ENCODE data around the gene LARP1. TPM values are rescaled to one million over a fixed set of nuclear protein-coding genes. Genes with fewer than 3 reads are reported as not detected.

Gene LARP1
- total RNA-seq, 6 experiments from 2014 or later = 58.2 to 85.7 (median 73.0) TPM

DNA sequence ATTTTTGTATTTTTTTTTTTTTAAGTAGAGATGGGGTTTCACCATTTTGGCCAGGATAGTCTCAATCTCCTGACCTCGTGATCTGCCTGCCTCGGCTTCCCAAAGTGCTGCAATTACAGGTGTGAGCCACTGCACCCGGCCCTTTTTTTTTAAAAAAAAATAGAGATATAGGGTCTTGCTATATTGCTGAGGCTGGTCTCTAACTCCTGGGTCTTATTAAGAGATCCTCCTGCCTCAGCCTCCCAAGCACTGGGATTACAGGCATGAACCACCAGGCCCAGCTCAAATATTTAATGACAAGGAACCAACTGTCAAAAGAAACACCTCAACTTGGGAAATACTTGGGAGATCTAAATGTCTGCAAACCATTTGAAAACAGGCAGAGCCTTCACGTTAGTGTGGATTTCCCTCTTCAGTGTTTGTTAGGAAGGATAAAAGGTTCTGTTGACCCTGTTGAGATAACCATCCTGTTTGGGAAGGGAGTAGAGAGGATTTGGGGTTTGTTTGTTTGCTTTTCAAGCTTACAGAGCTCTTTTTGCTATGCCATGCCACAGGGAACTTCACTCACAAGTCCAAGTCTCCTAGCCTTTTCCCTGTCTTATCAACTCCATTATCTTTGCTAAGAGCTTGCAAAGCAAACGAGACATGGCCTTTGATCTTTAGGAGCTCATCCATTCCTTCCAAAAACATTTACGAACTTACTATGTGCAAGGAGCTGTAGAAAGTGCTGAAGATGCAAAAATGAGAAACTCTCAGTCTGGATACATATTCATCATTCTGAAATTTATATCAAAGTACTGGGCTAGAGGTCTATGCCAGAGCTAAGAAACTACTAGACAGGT lies 87.7 kb downstream of the LARP1 start:
- no peak overlapping the region for H3K4me3 ChIP-seq
- 58% methylated on average over 6 of the region's 6 CpGs for WGBS (ENCODE audit: insufficient coverage, low coverage, low lambda C conversion rate, missing lambda C conversion rate)
- intact Hi-C loops (cut with DNase I) = no loop called here
- TF ChIP-seq, protein P1, sequence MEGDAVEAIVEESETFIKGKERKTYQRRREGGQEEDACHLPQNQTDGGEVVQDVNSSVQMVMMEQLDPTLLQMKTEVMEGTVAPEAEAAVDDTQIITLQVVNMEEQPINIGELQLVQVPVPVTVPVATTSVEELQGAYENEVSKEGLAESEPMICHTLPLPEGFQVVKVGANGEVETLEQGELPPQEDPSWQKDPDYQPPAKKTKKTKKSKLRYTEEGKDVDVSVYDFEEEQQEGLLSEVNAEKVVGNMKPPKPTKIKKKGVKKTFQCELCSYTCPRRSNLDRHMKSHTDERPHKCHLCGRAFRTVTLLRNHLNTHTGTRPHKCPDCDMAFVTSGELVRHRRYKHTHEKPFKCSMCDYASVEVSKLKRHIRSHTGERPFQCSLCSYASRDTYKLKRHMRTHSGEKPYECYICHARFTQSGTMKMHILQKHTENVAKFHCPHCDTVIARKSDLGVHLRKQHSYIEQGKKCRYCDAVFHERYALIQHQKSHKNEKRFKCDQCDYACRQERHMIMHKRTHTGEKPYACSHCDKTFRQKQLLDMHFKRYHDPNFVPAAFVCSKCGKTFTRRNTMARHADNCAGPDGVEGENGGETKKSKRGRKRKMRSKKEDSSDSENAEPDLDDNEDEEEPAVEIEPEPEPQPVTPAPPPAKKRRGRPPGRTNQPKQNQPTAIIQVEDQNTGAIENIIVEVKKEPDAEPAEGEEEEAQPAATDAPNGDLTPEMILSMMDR (IDR thresholded peaks at IDR 0.05) = no peak
- no peak for TF ChIP-seq POLR2A (IDR thresholded peaks at IDR 0.05)
- H3K9me3 ChIP-seq = no peaks in the 10 kb centered on the region
- peaks cover 0 to 21% (median 7%) of the 10 kb centered on the region in 4 donors for H3K4me1 ChIP-seq
- H3K36me3 ChIP-seq = no peaks in the 10 kb centered on the region
- ATAC-seq = peak; percentile 52 to 73 (median 56)
- no peaks in the 10 kb centered on the region for H3K27me3 ChIP-seq
- no peak for DNase-seq
- H3K27ac ChIP-seq = peak overlapping the region in 1 of 3 donors; percentile 14

DNA sequence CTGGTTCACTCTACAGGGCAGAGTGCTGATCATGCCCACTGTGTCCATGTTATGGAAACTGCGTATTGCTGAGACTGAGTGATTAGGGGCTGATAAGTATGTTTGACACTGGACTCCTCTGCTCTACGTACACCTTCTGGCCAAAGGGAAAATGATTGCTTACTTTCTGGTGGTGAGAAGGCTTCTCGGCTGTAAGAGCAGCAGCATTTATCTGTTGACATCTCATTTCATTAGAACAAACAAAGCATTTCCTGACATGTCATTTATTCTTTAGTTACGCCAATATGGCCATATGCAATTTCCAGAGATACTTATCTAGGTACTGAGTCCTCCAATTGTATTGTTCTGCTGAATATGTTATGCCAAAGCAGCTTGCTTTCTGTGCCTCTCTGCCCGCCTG lies 89.6 kb downstream of the LARP1 start:
- H3K4me1 ChIP-seq = peaks cover 0 to 27% (median 5%) of the 10 kb centered on the region in 4 donors
- TF ChIP-seq, protein P1 (IDR thresholded peaks at IDR 0.05) = no peak
- no peak for TF ChIP-seq POLR2A (IDR thresholded peaks at IDR 0.05)
- H3K27ac ChIP-seq = no peak overlapping the region
- no peak overlapping the region for H3K4me3 ChIP-seq
- intact Hi-C loops (cut with DNase I) = no loop called here
- H3K27me3 ChIP-seq = no peaks in the 10 kb centered on the region
- ATAC-seq = peak in 3 of 4 donors; percentile 19 to 36 (median 24)
- H3K9me3 ChIP-seq = no peaks in the 10 kb centered on the region
- no peak for DNase-seq
- WGBS (ENCODE audit: insufficient coverage, low coverage, low lambda C conversion rate, missing lambda C conversion rate) = 76% methylated on average over 3 of the region's 5 CpGs
- no peaks in the 10 kb centered on the region for H3K36me3 ChIP-seq

DNA sequence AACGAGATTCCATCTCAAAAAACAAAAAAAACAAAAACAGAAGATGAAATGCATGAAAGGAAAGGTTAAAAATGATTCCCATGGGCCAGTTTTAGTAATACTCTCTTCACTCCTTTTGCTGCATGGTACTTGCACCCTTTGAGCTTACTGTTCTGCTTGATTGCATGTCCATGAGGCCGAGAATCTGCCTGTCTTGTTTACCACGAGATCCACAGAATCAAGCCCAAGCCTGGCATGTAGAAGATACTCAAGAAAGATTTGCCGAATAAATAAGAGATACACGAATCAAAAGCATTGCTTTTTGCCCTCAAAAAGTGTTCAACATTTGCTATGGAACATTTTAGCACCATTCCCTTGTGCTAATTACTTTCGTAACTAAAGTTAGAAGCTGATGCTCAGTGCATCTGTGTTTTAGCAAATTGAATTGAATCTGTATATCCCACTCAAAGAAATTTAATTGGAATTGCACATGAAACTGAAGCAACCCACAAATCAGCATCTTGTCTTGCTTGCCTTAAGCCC lies 94.1 kb downstream of the LARP1 start:
- intact Hi-C loops (cut with DNase I) = no loop called here
- Histone ChIP-seq H3K9me3 (no peaks in the 10 kb centered on the region), H3K27ac (peak overlapping the region in 1 of 3 donors; percentile 77), H3K36me3 (no peaks in the 10 kb centered on the region), H3K27me3 (no peaks in the 10 kb centered on the region), H3K4me3 (peak overlapping the region in 2 of 3 donors; percentile 51 to 57), H3K4me1 (peaks cover 0 to 12% (median 4%) of the 10 kb centered on the region in 4 donors)
- DNase-seq = no peak
- 63% methylated on average over 6 of the region's 6 CpGs for WGBS (ENCODE audit: insufficient coverage, low coverage, low lambda C conversion rate, missing lambda C conversion rate)
- no peak for ATAC-seq
- TF ChIP-seq, protein P1 (IDR thresholded peaks at IDR 0.05) = no peak
- no peak for TF ChIP-seq POLR2A (IDR thresholded peaks at IDR 0.05)

DNA sequence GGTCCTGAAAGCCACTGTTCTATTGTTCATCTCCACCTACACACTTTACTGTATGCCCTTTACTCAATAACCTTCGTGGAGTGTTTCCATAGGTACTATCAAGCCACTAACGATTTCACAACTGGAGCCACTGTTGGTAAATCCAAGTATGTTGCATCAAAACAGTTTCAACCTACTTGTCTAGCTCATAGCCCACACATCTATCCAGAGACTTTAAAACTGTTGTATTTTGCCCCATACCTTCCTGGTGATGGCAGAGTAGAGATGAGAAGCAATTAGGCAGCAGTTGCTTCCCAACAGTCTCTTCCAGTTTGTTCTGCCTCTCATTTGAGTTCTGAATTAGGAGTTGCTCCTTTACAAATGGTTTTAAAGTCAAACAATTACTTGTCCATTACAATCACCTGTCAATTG lies 94.6 kb downstream of the LARP1 start:
- 0% methylated on average over 2 of the region's 2 CpGs for WGBS (ENCODE audit: insufficient coverage, low coverage, low lambda C conversion rate, missing lambda C conversion rate)
- H3K9me3 ChIP-seq = no peaks in the 10 kb centered on the region
- ATAC-seq = peak; percentile 56 to 74 (median 70)

More for the DNA sequence above, 94.6 kb downstream of the LARP1 start:
- DNase-seq = no peak
- intact Hi-C loops (cut with DNase I) = loop anchor here in 1 of 2 donors (10.0 kb wide), 1 partner anchor 85 kb away; the partner anchor contains the start of gene GEMIN5
- H3K27me3 ChIP-seq = no peaks in the 10 kb centered on the region
- peak overlapping the region; percentile 75 to 81 (median 77) for H3K27ac ChIP-seq
- H3K4me1 ChIP-seq = peaks cover 0 to 12% (median 4%) of the 10 kb centered on the region in 4 donors
- peak overlapping the region; percentile 39 to 57 (median 51) for H3K4me3 ChIP-seq
- H3K36me3 ChIP-seq = no peaks in the 10 kb centered on the region
- TF ChIP-seq, protein P1 (IDR thresholded peaks at IDR 0.05) = no peak
- no peak for TF ChIP-seq POLR2A (IDR thresholded peaks at IDR 0.05)

Data from right lobe of liver (tissue), 6 donors.